NCI-H2196 (cell line): Measurements from ENCODE around the gene CARD14.

Source experiments
- DNase-seq: peaks from one replicate; lab custom pipeline; 2025; ENCODE audit not compliant: unreplicated experiment; lab: John Stamatoyannopoulos, UW

Gene CARD14

DNA sequence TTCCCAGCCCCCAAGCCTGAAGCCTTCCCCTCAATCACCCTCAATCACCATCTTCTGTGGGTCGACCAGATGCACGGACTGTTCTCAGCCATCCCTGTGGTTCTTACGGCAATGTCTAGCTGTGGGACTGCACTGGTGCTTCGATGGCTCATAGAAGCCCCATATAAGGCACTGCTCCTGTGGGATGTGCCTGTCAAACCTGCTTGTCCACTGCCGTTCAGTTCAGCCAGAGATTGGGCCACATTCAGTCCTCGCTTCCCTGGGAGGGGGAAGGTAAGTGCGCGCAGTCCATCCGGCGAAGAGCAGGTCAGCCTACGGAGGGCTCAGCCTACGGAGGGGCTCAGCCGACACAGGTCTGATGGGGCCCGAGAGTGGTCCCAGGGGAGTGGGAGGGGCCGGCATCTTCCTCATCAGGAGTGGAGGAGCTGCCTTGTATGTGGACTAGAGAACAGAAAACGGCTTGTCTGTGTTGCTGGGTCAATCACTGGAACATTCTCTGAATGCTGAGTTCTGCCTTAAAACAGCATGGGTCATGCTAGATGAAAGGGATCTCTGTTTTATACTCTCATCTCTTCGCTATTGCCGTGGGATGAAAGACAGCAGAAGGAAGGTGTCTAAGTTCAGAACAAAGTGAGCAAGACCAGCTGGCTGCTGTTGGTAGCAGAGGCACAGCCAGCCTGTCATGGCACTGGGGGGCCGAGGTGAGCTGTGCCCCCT is at the start of gene CARD14:
CARD14 (plus strand) TSS at position 247 of the 717 bp plus-strand sequence. CDS start 11,409 bp downstream, outside the sequence.
- DNase-seq = no peak

DNA sequence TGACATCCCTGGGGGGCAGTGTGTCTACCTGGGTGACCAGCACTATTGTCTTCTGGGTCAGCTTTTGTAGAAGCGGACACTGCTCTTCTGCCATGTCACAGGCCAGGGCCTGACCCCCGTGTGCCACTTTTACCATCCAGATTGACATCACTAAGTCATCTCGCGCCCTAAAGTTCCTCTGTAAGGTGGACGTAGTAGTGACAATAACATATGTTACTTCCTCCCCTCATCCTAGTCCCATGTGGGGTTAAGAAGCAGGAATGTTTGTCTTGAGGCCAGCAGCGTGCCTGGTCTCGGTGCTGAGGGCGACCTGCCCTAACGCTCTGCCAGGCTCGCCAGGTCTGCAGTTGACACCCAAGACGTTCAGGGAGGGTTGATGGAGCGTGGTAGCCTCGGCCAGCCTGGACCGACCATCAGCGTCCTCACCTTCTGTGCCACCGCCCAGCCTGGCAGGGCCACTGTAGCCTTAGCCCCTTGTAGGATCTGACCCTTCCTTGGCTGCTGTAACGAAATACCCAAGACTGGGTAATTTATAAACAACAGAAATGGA is 47.7 kb upstream of the CARD14 start:
- DNase-seq = no peak

DNA sequence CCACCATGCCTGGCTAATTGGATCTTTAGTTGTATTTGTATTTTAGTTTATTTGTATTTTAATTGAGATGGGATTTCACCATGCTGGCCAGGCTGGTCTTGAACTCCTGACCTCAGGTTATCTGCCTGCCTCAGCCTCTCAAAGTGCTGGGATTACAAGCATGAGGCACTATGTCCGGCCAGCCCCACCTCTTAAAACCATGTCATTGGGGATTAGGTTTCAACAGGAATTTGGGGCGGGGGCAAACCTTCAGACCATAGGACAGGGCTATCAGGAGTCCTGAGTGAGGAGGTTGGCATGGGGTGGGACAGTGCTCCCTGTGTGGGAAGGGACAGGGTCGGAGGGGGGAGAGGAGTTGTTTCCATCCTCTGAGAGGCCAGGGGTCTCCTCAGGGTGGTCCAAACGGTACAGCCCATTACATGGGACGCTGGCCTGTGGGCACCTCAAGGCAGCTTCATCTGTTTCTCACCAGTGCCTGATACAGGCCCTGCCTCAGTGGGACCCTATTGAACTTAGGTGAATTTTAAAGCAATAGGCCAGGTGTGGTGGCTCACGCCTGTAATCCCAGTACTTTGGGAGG is 46.8 kb upstream of the CARD14 start:
- DNase-seq = no peak

DNA sequence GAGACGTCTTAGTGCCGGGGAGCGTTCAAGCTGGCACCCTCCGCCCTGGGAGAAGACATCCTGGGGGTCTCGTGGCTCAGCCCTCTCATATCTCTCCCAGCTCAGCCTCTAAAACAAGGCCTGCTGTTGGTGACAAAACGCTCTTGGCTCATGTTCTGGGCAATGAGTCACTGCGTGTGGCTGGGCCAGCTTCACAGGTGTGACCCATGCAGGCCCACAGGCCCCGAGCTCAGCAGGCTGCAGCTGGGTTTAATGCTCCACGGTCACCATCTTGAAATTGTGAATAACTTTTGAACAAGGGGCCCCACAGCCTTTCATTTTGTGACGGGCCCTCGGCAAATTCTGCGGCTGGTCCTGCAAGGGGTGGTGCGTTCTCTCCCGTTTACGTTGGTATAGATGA is 46.0 kb upstream of the CARD14 start:
- no peak for DNase-seq

DNA sequence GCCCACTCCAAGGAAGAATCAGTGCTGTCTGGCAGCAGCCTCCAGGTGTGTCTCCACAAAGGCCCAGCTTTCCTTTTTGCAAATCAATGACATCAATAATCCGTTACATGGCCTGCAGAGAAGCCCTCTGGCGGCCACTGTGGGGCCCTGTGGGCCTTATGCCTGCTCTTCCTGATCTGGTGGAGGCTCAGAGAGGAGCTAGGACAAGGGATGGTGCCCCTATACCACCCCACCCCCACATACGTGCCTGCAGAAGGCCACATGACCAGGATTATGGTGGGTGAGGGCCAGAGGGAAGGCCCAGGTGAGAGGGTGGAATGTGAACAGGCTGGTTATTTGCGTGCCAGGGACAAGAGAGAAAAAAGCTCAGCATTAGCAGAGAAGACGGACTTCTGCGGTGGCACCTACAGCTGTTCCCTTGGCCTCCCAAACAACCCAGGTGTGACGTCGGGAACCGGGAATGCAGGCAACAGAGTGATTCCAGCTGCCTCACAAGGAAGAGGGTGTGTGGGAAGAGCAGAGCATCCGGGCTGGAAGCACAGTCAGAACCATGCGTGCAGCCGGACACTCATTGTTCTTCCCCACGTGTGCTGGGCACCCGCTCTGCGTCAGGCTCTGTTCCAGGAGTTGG is 45.4 kb upstream of the CARD14 start:
- DNase-seq = peak; percentile 21

DNA sequence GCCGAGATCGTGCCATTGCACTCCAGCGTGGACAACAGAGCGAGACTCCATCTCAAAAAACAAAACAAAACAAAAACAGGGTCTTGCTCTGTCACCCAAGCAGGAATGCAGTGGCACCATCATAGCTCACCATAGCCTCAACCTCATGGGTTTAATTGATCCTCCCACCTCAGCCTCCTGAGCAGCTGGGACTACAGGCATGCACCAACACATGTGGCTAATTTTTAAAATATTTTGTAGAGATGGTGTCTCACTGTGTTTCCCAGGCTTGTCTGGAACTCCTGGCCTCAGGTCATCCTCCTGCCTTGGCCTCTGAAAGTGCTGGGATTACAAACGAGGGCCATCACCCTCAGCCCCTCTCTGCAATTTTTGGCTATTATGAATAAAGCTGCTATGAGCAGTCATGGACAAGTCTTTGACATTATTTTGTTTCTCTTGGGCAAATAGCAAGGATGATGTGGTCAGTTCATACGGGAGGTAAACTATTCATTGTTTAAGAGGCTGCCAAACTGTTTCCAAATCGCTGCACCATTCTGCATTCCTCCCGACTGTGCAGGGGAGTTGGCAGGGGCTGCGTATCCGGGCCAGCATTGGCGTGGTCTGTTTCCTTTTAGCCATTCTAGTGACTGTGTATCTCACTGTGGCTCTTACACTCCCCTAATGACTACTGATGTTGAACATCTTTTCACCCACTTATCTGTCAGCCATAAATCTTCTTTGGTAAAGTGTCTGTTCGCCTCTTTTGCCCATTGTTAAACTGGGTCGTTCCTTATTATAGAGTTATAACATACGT is 44.0 kb upstream of the CARD14 start:
- no peak for DNase-seq

DNA sequence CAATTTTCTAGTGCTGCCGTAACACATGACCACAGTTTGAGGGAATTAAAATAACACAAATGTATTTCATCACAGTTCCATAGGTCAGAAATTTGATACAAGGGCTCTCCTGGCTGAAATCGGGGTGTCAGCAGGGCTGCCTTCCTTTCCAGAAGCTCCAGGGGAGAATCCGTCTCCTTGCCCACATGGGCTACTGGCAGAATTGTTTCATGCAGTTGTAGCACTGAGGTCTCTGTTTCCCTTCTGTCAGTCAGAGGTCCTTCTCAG is 43.4 kb upstream of the CARD14 start:
- no peak for DNase-seq

DNA sequence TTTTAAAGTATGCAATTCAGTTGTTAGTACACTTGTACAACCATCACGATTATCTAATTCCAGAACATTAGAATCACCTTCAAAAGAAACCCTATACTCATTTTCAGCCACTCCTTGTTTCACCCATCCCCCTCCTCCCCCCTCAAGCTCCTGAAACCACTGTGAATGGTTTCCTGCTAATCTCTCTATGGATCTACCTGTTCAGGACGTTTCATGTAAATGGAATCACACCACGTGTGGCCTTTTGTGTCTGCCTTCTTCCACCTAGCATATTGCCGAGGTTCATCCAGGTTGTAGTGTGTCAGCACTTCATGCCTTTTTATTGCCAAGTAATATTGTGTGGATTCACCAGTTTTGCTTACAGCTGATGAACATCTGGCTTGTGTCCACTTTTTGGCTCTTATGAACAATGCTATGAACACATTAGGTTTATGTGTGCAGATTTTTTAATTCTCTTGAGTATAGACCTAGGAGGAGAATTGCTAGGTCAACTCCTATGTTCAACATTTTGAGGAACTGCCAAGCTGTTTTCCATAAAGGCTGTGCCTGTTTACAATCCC is 40.7 kb upstream of the CARD14 start:
- DNase-seq = no peak

DNA sequence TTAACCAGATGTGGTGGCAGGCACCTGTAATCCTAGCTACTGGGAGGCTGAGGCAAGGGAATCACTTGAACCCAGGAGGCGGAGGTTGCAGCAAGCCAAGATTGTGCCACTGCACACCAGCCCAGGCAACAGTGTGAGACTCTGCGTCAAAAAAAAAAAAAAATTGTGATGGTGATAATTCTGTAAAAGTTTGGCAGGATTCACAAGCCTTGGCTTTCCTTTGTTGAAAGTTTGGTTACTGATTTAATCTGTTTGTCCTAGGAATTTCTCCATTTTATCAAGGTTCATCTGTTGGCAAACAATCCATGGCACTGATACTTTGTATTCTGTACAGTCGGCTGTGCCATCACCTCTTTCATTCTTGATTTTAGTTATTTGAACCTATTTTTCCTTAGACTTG is 38.8 kb upstream of the CARD14 start:
- no peak for DNase-seq

DNA sequence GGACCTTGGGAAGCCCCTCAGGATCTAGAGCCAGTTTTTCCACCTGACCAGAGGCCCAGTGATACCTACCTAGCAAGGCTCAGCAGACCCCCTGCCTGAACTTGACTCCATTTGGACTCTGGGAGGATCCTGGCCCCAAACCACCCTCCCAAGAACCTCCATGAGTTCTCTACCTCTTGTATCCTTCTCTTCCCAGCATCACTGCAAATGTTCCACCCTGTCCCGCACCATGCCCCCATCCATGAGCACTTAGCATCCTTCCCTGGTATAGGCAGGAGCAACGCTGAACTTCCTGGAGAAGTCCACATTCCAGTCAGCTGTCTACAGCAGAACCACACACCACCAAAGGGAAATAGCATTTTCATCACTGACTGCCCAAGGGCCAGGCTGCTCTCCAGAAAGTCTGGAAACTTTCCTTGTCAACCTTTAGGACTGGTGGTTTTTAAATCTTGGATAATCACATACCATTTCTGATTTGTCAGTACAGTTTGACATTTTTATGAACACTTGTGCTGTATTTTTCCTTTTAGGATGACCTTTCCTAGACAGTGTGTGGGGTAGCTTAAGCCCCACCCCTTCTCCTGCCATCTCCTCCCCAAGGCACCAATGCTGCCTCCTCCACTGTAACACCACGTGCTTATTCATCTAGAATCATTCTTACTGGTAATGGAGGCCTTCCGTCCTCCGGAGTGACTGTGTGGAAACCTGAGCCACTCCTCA is 36.8 kb upstream of the CARD14 start:
- DNase-seq = peak; percentile 44

DNA sequence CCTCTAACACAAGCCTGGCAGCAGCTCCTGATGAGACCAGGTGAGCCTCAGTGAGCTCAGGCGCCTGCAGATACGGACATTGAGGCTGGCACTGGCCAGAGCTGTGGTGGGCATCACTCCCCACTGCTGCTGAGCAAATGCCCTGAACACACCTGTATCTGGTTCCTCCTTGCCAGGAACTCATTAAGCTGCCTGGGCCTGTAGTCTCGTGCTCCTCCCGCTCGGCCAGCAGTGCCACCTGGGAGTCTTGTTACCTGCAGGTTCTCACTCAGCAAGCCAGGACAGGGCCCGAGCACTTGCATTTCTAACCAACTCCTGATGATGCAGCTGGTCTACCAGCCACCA is 36.2 kb upstream of the CARD14 start:
- peak; percentile 42 for DNase-seq

DNA sequence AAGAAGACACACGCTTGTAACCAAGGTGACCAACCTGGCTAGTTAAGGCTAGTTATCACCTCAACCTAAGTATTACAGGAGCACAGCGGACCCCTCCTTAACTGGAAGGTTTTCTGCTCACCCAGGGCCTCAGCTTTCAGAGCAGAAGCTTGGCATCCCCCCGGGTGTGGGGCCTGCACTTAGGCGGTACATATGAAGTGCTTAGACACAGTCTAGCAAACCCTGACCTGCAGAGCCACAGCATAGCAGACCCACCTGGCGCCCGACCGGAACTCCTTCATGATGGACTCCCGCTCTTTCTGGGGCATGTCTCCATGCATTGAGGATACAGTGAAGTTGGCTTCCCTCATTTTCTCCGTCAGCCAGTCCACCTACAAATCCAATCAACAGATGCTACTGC is 32.7 kb upstream of the CARD14 start:
- no peak for DNase-seq

DNA sequence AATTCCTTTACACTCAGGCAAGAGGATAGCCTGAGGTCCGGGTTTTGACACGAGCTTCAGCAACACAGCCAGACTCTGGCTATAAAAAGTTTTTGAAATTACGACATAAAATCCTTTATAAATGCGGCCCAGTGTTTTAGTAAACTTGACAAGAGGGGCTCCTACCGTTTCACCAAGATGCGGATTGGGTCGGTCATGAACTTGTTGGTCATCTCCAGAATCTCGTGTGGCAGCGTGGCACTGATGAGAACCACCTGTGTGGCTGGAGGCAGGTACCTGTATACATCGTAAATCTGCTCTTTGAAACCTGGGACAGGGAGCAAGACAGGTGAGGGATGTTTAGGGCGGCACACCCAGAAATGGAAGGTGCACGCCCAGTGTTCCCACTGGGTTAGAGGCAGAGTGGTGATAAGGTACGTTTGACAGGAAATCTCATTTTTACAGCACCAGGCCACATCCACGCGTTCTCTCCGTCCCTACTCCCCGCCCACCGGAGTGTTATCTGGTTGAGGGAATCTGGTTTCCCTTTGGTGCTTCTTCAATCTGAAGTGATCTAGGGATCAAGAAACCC is 30.9 kb upstream of the CARD14 start:
- DNase-seq = no peak

DNA sequence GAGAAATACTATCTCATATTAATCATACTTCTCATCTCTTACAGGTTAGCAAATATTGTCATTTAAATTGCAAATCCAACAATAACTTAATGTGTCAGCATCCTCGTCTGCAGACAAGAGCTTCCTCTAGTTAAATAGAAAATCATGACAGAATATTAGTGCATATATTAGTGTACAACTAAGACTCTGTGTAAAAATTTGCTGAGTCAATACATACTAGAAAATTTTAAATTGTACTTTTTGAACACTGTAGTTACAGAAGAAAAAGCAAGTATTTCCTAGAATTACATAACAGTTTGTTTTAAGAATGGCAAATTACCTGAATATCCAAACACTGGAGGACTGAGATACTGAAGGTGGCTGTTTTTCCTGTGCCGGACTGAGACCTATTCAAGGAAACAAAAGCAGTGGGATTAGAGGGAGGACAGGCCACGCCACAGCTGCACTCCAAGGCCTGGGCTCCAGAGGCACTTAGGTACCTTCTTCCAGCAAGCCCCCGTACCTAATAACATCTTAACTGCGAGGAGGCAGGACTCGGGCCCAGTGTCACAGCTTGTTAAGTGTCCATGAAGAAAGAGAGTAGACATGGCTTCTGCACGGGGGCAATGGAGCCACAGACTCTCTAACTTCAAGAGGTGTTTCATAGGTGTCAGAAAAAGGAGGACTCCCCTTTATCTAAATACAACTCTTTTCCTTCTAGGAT is 28.2 kb upstream of the CARD14 start:
- DNase-seq = no peak

DNA sequence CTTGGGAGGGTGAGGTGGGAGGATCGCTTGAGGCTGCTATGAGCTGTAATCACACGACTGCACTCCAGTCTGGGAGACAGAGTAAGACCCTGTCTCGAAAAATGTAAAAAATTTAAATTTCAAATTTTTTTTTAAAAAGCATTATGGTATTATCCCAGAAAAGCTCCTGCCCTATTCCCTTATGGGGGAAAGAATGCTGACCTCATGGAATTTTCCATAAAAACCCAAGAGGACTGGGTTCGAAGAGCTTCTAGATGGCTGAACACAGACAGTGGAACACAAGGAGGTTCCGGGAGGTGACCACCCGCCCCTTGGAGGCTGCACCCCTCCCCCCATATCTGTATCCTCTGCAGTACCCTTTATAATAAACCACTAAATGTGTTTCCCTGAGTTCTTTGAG is 26.9 kb upstream of the CARD14 start:
- no peak for DNase-seq

DNA sequence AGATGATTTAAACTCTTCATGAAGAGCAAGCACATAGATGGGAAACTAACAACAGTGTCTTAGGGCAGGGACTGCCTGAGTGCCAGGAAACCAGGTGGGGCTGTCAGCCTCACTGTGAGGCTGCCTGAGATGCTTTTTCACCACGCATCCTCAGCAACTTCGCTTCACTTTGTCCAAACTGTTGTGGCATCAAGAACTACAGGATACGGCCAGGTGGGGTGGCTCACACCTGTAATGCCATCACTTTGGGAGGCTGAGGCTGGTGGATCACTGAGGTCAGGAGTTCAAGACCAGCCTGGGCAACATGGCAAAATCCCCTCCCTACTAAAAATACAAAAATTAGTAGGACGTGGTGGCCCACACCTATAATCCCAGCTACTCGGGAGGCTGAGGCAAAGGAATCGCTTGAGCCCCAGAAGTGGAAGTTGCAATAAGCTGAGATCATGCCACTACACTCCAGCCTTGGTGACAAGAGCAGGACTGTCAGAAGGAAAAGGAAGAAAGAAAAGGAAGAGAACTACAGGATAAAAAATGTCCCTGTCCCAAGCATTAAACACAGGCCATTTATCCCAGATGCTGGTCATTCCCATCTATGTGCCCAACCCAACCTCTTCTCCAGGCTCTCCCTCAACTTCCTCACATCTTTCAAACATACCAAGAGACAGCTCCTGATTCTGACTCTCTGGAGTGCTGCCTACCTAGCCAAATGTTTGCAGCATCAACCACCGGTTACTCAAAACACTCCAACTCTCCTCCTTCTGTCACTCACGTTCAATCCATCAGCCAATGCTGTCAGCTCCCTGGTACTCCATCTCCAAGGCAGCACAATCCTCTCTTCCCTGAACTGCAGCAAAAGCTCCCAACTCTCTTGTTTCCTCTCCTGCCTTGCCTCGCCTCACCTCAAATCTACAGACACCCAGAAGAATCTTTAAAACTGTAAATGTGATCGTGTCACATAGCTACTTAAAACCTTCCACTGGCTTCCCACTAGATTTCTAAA is 24.5 kb upstream of the CARD14 start:
- DNase-seq = no peak

DNA sequence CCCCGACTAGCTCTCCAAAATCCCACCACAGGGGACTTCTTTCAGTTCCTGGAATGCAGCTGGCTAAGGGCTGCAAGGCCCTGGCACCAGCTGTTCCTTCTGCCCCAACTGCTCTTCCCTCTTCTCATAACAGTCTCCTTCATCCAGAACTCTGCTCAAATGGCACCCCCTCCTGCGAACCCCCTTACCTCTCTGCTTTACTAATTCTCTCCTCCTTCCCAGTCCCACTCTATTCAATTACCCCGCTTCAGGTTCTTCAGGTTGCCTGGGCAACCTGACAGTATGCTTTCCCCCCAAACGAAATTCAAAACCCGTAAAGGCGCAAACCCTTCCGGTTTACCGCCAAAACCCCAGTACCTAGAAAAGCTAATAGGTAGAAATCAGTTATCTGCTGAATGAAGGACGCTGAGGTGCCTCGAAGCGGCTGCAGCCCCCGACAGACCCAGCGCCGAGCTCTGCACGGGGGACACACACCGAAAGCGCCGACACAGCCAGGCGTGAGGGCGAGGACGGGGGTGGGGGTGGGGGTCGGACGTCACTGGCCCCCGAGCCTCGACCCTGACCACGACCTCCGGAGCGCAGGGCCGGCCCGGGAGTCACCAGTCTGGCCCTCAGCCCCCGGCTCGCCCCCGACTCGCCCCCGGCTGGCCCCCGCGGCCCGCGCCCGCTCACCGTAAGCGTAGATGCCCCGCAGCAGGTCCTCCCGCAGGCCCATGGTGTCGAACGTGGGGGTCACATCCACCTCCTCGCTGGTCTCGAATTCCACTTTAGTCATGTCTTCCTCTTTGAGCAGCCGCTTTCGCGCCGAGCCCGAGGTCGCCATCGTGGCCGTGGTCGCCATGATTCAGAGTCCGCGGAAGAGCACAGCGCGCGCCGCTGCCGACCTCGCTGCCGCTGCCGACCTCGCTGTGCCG is 23.5 kb upstream of the CARD14 start:
- DNase-seq = peak; percentile 19
